Lower lobe of right lung (tissue), 2 donors: ENCODE measurements around the gene NMD3. TPM values are rescaled to one million over a fixed set of nuclear protein-coding genes. Genes with fewer than 3 reads are reported as not detected.

Source experiments
- ATAC-seq, 2 donors: fragments of 200-7000 bp; cut with Tn5 transposase; one replicate each; pipeline ENCODE4 v1.9.1; 2020 to 2022; ENCODE audit warnings: mild to moderate bottlenecking in 2 of 2, moderate library complexity in 2 of 2
- DNase-seq: peaks from one replicate; pipeline ENCODE4 v3.0.0-alpha.2; 2020
- H3K27ac ChIP-seq: fragments of 200-600 bp; one replicate; pipeline ENCODE4 v1.8.0; 2022
- H3K27me3 ChIP-seq: fragments of 200-600 bp; one replicate; pipeline ENCODE4 v1.8.0; 2022; ENCODE audit warnings: low read depth
- H3K36me3 ChIP-seq: fragments of 200-600 bp; one replicate; pipeline ENCODE4 v1.8.0; 2022; ENCODE audit warnings: mild to moderate bottlenecking
- H3K4me1 ChIP-seq: fragments of 200-600 bp; one replicate; pipeline ENCODE4 v1.8.0; 2022
- H3K4me3 ChIP-seq: fragments of 200-600 bp; one replicate; pipeline ENCODE4 v1.8.0; 2022; ENCODE audit warnings: mild to moderate bottlenecking
- H3K9me3 ChIP-seq: fragments of 200-600 bp; one replicate; pipeline ENCODE4 v1.8.0; 2022
- CTCF ChIP-seq: fragments of 200-600 bp; IDR thresholded peaks from one replicate; pipeline ENCODE4 v1.8.0; 2022; ENCODE audit warnings: antibody characterized with exemption, mild to moderate bottlenecking
- intact Hi-C: fragments of 100-400 bp; cut with DNase I; formaldehyde crosslinking; loops from one replicate; pipeline ENCODE4 v1.11.0; 2022
- total RNA-seq: library from RNA; stranded (reverse); fragmentation: NEBNext Ultra II Directional; extraction: Animal tissue kit (Norgen Biotek cat#: 25700); gene quantifications from one replicate; pipeline ENCODE4 v1.2.1, GENCODE V29; 2021
- donor health status: DM: no; HTN: yes; CAD: no; lungs with severe emphysema.

Gene NMD3
- total RNA-seq, 1 donor from 2014 or later: 46.0 TPM

- intact Hi-C loops: no loop called here
- no peak for TF ChIP-seq CTCF
- ATAC-seq (no peak), DNase-seq (no peak)
- no peak overlapping the region for H3K27ac ChIP-seq
- no peaks in the 10 kb centered on the region for H3K27me3 ChIP-seq
- peaks cover 79% of the 10 kb centered on the region for H3K36me3 ChIP-seq
- no peaks in the 10 kb centered on the region for H3K9me3 ChIP-seq
- peaks cover 5% of the 10 kb centered on the region for H3K4me1 ChIP-seq
- no peak overlapping the region for H3K4me3 ChIP-seq
Observed at GRCh38 chr3:161233557-161233956, 12.4 kb downstream of the NMD3 start.

- Histone ChIP-seq H3K27me3 (no peaks in the 10 kb centered on the region), H3K27ac (no peak overlapping the region), H3K36me3 (peaks cover 75% of the 10 kb centered on the region), H3K4me1 (no peaks in the 10 kb centered on the region), H3K9me3 (no peaks in the 10 kb centered on the region), H3K4me3 (no peak overlapping the region)
- no peak for TF ChIP-seq CTCF
- ATAC-seq (no peak), DNase-seq (no peak)
- intact Hi-C loops: no loop called here
Observed at GRCh38 chr3:161236240-161236639, 15.1 kb downstream of the NMD3 start.

GRCh38 chr3:161239700-161240099 is 18.6 kb downstream of the NMD3 start:
- no peak for ATAC-seq
- Histone ChIP-seq H3K27me3 (no peaks in the 10 kb centered on the region), H3K4me3 (no peak overlapping the region), H3K4me1 (no peaks in the 10 kb centered on the region), H3K9me3 (no peaks in the 10 kb centered on the region), H3K27ac (no peak overlapping the region), H3K36me3 (peaks cover 80% of the 10 kb centered on the region)
- TF ChIP-seq CTCF: no peak
- no peak for DNase-seq
- intact Hi-C loops: no loop called here

- TF ChIP-seq CTCF: no peak
- Histone ChIP-seq H3K4me3 (no peak overlapping the region), H3K27ac (no peak overlapping the region), H3K36me3 (peaks cover 84% of the 10 kb centered on the region), H3K27me3 (no peaks in the 10 kb centered on the region), H3K4me1 (no peaks in the 10 kb centered on the region), H3K9me3 (no peaks in the 10 kb centered on the region)
- intact Hi-C loops: no loop called here
- ATAC-seq (no peak), DNase-seq (no peak)
Observed at GRCh38 chr3:161244538-161244937, 23.4 kb downstream of the NMD3 start.

GRCh38 chr3:161247049-161247448 is 25.9 kb downstream of the NMD3 start:
- Histone ChIP-seq H3K4me1 (no peaks in the 10 kb centered on the region), H3K36me3 (peaks cover 97% of the 10 kb centered on the region), H3K27ac (no peak overlapping the region), H3K9me3 (no peaks in the 10 kb centered on the region), H3K4me3 (no peak overlapping the region), H3K27me3 (no peaks in the 10 kb centered on the region)
- no peak for ATAC-seq
- no peak for DNase-seq
- intact Hi-C loops: no loop called here
- TF ChIP-seq CTCF: no peak

- Histone ChIP-seq H3K36me3 (peaks cover 83% of the 10 kb centered on the region), H3K4me1 (no peaks in the 10 kb centered on the region), H3K27ac (no peak overlapping the region), H3K27me3 (no peaks in the 10 kb centered on the region), H3K9me3 (no peaks in the 10 kb centered on the region), H3K4me3 (no peak overlapping the region)
- intact Hi-C loops: no loop called here
- TF ChIP-seq CTCF: no peak
- ATAC-seq (no peak), DNase-seq (no peak)
Observed at GRCh38 chr3:161250116-161250515, 29.0 kb downstream of the NMD3 start.
